ENCODE data around the gene PODXL.

PODXL gene

DNA sequence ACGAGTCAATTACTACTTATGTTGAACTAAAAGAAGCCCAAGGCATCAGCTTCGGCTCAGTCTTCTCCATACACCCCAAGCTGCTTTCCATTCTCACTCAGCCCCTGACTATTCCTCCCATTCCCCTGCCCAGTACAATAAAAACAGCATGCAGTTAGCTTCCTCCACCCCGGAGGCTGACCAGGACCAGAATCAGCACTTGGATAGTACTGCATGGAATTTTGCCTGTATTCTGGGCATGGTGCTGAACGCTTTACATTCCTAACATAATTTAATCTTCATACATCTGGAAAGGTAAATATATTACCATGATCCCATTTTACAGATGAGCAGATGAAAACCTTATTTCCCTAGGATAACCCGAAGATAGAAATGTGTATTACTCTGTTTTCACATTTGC, 7.5 kb upstream of the PODXL start:
- no peak for DNase-seq

DNA sequence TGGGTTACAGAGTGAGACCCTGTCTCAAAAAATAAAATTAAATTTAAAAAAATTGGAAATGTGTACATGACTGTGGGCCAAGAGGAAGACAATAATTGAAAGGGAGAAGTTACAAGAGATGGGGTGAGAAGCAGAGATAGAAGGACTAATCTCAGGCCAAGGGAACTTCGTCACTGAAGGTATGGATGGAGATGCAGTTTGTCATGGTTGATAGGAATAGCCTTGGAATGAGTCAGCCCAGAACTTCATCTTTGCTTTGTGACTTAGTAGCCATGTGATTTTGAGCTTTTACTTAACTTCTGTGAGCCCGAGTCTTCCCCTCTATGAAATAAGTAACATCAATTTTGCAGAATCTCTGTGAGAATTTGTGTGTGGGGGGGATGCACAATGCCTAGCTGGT, 6.5 kb upstream of the PODXL start:
- DNase-seq, result no peak

DNA sequence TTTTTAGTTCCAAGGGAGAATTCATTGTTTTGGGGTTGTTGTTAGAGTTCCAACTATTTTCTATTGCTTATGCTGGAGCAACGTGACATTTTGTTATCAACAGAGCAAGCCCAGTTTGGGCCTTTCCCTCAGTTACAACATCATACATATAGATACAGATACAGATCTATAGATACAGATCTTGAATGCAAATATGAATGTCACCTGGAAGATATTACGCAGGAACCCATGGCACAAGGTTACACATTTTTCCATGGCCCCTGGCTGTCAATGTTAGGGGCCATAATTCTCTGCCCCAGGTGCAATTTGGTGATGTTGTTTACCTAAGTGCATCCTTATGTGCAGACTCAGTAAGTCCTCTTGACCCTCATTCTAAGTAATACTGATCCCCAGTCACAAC, 3.6 kb upstream of the PODXL start:
- DNase-seq, result no peak

DNA sequence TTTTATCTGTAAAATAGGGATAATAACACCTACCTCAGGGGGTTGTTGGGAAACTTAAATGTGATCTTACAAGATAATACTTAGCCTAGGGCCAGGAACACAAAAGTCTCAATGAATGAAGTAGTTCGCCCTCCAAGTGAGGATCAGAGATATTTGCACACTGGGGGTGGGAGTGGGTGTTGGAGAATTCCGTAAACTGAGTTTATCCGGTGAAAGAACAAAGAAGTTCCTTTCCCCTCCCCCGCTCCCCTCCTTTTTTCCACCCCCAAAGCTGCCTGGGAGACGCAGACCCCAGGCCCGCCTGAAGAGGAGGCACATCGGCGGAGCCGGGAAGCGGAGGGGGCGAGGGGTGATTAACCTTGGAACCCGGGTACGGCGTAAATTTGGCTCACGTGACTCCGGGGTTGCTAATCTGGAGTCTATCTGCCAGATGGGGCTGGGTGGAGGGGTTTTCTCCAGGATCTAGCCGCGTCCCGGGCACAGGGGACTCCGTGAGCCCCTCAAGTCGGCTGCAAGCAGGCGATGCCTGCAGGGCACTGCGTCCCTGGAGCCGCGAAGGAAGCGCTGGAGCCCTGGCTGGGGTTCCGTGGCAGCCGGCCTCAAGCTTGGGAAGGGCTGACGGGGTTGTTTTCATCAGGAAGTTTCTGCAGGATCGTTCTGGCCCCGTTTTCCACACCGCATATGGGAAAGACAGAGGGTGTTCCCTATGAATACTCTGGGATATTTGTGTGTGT, 1.4 kb upstream of the PODXL start:
- DNase-seq, result no peak

DNA sequence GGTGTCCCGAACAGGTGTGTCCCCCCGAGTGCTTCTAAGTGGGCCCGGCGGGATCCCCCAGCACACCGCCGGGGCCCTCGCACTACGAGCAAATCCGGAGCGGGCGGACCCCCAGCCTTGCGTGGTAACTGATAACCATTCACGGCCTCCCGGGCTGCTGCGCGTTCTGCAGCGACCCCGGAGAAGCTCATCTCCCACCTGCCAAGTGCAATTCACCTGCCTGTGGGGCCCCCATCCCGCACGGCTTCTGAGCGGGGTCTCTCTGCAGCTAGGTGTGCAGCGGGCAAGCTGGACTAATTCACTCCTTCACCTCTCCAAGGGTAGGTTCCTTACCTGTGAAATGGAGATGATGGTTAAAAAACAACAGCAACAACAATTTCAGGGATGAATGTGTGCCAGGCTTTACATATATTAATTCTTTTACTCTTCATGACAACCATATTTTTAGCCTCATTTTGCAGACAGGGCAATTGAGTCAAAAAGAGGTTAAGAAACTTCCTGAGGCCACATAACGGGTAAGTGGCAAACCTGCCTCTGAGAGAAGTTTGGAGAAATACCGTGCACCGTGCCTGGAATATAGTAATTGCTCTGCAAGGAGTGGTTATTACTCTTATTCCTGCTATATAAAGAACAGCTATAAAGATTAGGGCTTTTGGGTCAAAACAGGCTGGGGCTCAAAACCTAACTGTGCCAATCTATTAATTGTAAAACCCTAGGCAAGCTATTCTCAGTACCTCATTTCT, 652 bp upstream of the PODXL start:
- DNase-seq, result no peak

DNA sequence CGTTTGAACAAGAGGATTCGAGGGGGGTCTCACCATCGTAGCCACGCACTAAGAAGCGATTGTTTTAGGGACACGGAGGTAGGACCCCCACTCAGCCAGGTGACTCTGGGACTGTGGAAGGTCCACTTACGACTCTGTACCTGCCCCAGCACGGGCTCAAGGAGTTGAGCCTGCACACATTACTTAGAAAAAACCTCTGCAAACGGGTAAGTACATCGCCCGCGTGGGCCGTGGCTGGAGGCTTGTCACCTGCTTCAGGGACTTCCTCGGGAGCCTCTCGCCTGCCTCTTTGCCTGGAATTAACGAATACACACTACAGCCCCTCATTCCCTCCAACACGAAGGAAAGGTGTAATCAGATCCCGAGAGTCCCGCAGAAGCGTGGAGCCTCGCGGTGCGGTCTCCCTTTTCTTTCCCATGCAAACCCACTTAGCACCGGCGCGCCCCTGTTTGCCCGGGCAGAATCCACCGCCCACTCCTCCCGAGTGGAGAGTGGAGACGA, 826 bp downstream of the PODXL start:
- no peak for DNase-seq

DNA sequence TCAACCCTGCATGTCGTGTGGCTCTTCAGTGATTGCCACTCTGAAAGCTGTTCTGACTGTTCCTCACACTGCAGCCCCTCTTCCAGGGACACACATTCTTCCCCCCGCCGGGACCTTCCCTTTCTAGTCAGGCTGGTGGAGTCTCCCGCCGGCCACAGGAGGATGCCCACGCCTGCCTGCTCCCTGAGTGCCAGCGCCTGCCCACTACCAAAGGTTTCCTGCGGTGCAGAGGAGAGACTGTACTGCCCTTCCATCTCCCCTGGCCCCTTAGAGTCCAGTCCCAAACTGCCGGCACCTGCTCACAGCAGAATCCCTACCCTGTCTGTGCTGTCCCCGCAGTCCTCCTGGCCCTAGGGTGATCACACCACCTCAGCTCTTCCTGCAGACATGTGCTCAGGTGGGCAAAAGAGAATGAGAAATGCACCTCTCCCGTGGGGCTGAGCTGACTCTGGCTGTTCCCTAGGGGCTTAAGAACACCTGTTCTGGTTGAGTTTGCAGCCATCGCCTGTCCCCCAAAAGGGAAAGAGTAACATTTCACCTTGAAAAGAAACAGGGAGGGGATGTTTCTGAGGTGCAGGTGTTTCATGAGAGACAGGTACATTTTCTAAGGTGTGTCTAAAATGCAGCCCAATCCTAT, 1.4 kb downstream of the PODXL start:
- no peak for DNase-seq

DNA sequence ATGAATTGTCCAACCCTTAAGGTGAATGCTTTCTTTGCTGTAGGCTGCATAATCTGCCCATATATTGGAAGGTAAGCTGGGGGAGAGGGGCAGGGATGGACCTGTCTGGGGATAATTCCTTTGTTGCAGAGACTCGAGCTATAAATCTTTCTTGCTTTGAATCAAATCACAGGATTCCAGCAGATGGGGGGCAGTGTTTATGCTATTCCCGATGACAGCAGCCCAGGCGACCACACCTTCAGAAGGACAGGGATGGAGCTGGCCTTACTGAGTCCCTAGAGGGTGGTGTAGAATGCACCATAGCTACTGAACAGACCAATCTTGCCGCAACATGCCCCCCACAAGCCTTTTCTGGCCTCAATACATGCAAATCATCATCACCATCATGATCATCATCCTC, 2.5 kb downstream of the PODXL start:
- no peak for DNase-seq

DNA sequence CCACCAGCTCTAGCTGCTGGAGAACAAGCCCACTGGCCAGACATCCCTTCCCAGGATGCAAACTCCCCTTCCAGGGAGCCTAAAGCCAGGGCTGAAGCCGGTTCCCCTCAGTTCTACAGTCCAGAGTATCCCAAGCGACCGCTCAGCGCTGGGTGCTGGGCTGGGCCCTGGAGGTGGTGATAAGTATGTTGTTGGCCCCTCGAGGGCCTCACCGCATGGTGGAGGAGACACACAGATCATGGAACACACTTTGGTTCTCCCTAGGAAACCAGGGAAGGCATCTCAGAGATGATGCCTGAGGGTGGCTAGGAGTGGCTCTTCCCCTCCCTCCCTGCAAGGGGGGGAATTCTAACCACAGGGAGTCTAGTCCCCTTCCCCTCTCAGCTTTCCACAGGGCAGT, 4.4 kb downstream of the PODXL start:
- DNase-seq, result no peak

DNA sequence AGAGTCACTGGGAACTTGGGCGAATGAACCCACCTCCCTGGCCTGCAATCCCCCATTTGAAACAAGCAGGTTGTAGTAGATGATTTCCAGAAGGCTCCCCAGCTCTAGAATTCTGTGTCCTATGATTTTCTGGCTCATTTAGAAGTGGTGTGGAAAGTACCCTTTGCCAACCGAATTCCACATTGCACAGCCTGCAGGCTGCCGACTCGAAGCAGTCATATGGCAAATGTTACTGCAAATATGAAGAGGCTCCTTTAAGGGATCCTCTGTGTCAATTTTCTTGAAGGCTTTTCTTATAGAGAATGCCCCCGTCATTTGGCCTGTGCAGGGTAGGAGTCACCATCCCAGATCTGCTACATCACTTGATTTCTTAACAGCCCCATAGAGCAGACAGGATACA, 5.6 kb downstream of the PODXL start:
- DNase-seq, result no peak

DNA sequence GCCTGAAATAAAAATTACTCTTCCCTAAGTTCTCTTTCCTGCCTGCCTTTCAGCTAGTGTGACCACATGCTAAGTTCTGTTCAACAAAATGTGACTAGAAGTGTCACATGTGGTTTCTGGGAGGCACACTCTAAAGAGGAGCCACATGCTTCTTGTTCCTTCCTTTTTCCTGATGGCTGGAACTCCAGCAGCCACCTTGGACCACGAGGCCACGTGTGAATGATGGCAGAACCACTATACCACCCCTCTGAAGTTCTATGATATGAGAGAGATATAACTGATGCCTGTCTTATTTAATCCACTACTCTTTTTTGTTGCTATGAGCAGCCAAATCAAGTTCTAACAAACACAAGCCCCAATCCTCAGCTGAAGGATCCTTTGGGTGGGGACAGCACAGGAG, 8.1 kb downstream of the PODXL start:
- DNase-seq, result no peak

DNA sequence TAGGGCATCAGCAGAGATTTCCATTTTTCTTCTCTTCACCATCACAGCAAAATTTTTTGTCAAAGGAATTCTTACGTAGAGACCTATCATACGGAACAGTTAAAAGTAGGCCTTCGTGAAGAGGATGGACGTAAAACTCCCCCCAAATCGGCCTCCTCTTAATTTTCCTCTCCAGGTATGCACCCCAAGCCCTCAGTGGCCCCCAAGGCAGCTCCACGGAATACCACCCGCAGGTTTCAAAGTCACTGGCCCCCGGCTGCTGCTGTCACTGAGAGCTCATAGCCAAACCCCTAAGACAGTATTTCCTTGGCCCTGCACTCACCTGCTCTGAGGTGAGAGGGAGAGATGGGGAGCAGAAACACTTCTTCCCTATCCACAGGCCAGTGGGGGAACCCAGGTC, 8.8 kb downstream of the PODXL start:
- no peak for DNase-seq

DNA sequence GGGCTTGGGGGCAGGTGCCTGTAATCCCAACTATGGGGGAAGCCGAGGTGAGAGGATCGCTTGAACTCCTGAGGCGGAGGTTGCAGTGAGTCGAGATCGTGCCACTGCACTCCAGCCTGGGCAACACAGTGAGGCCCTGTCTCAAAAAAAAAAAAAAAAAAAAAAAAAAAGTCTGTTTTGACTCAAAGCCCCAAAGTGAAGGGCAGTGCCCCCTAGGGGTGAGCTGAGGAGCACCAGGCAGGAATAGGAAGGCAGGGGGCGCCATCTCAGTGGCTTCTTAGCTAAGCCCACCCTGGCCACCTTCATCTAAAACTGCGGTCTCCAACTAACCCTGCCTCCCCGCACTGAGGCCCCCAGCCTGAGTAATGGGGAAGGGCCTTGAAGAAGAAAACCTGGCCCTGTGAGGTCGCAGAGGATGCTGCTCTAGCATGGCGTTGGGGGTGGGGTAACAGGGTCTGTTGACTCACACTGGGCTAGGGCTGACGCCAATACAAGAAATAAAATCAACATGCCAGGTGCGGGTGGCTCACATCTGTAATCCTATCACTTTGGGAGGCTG, 9.8 kb downstream of the PODXL start:
- DNase-seq, result peak; percentile 20

DNA sequence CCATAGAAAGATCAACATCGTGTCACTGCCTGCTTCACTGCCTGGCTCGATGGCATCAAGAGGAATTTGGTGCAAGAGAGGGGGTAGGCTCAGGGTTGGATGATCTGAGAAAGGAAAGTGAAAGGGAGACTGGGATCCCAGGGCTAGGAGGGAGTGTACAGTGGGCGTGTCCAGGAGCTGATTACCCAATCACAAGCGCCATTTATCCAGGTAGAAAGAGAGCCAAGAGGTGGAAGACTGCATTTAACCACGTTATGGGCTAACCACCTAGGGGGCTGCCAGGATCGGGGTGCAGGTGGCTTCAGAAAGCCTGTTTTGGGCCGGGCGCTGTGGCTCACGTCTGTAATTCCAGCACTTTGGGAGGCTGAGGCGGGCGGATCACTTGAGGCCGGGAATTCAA, 10.3 kb downstream of the PODXL start:
- DNase-seq, result no peak

DNA sequence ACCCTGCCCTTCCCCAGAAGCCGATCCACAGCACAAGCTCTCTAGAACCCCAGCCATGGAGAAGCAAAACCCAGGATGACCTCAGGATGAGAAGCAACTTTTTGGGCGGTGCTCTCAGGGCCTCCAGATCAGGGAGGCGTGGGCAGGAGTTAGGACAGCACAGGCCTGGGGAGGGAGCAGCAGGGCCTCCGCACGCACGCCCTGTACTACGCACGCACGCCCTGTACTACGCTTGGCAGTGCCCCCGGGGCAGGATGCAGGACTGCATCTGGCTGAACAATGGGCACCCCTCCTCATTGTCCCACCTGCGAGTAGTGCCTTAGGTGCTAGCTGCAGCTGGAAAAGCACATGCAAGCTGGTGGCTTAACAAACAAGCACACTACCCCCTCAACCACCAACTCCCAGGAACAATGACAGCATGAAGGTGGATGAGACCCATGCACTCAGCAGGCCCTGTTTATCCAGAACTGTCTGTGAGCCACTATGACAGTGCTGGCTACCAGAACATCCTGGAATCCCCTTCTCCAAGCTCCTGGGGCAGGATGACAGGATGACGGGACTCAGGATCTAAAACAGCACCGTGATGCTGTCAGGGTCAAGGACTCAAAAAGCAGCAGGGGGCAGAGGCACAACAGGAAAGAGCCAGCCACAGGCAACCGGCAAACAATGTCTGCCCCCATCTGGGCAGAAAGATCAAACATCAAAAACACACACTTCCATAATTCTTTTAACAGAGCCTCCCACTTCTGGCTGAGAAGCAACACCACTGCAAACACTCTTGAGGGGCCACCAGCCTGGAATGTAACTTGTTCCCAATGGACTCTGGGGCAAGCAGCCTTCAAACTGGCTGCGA, 11.8 kb downstream of the PODXL start:
- no peak for DNase-seq

DNA sequence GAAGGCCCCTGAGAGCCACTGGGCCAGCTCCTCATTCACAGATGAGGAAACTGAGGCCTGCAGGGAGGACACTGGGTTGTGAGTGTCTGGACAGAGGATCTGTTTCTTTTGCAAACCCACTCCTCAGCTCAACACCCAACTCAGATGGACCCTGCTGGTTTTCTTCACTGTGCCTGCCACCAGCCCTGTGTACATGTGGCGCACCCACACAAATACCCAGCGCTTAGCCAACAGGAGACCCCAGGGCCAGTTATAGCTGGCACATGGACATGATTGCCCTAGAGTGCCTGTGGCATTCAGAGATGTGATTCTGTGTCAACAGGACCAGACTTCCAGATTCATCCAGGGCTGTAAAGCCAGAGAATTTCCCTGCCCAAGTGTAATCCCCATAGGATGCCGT, 12.4 kb downstream of the PODXL start:
- no peak for DNase-seq

DNA sequence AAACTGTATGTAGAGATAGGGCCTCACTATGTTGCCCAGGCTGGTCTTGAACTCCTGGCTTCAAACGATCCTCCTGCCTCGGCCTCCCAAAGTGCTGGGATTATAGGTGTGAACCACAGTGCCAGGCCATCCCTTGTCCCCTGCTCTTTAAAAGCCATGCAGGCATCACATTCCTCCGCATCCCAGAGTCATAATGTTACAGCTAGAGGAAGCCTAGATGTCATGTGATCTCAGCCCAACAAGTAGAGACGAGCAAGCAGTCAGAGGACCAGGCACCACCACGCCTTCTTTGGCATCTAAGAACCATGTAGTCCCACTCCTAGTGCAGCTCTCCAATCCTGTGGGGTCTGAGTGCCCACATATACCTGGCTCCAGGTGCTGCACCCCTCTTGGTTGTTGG, 13.1 kb downstream of the PODXL start:
- no peak for DNase-seq

DNA sequence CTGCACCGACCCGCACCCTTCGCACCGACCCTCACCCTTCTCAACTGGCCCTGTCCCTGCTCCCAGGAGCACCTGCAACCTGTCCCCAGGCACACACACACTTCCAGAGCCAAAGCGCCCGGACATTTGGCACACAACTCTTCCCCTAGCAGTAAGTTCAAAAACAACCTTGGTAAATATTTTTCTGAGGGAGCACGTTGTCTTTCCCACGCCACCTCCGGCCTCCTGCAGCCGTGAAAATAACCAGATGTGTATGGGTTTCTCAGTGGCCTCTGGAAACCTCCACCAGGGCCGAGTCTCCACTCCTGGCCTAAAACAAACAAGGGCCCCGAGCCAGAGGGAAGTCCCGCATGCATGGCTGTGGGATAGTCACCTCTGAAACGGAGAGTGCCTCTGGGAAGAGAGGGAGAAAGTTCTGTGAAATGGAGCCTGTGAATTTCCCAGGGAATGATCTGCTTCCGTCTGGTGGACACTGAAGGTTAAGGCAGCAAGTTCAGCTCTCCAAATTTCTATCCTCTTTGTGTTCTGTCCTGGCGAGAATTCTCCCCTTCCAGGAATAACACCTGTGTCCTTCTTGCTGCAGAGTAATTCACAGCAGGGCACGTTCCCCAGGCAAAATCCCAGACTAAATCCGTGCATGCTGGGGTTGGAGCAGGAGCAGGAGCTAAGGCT, 15.8 kb downstream of the PODXL start:
- no peak for DNase-seq

DNA sequence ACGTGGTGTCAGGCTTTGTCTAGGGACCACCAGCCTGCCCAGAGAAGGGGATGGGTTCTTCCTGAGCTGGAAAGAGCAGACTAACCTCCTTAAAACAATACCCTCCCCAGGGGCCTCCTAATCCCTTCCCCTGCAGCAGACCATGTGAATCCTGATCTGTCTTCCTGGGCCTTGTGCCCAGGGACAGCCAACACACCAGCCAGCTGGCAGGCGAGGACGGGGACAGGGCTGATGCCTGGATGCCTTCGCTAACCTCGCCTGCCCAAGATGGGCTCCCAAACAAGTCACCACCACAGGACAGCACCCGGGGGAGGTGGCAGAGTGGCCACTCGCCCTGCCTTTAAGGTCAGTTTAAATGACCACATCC, 17.6 kb downstream of the PODXL start:
- no peak for DNase-seq

DNA sequence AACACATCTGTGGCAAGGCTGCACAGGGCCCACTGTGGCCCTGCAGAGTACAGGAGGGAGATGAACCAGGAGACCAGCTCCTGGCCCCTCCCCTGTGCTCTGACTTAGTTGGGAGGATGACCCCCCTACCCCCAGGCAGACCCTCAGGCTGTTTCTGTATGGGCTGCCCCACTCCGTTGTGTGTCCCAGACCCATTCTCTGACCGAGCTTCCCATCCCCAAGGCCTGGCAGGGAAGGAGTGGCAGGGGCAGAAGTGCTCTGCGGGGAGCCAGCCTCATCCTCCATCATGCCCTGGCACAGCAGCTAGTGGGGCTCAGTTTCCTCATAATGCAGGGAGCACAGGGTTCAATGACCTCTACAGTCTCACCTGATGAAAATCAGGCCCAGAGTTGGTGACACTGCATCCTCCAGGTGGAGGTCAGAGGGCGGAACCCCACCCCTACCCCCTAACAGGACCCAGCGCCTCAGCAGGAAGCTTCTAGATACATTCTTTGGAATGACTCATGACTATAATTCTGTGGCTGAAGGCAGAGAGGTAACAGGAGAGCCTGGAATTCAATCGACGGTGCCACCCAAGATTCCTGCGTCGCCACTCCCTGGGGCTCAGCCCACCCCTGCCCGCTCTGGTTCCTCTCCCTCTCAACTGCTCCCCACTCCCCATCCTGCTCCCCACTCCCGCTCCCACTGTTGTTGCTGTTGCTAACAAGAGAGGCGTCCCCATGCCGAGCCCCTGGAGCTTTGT, 18.2 kb downstream of the PODXL start:
- DNase-seq, result no peak

DNA sequence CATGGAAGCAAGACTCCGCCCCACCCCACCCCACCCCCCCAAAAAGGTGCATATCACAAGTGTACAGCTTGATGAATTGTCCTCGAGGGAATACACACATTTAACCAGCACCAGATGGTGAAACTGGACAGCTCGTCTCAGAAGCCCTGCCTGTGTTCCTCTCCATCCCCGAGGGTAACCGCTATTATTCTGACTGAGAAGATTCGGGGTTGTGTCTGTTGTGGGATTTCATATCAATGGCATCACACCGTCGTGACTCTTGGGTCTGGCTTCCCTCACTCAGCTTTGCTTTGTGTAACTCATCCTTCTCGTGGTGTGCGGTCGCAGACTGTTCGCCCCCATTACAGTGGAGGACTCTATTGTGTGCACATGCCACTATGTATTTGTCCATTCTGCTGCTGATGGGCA, 18.9 kb downstream of the PODXL start:
- no peak for DNase-seq
